Cardiac septum (tissue), 1 donor: ENCODE results near the gene RASL11A. TPM values are rescaled to one million over a fixed set of nuclear protein-coding genes. Genes with fewer than 3 reads are reported as not detected.
"Not testable (repeated sequence)": the region's sequence is repeated elsewhere in the genome, so short reads cannot be mapped to it uniquely, and the experiment has no call there.

Experiments used
- DNase-seq: peaks from one replicate; pipeline ENCODE4 v3.0.0-alpha.2; 2020; ENCODE audit warnings: low spot score
- intact Hi-C: fragments of 100-400 bp; cut with DNase I; formaldehyde crosslinking; loops from one replicate; pipeline ENCODE4 v1.14.0; 2022
- total RNA-seq: library from RNA; stranded (reverse); fragmentation: NEBNext Ultra II Directional; extraction: Animal tissue kit (Norgen Biotek cat#: 25700); gene quantifications from one replicate; pipeline ENCODE4 v1.2.1, GENCODE V29; 2021
- donor health status: DM: no; HTN: no; CAD: no.

Gene RASL11A
- total RNA-seq, 1 donor from 2014 or later: 4.7 TPM

GRCh38 chr13:27264181-27264580 lies 6.4 kb upstream of the RASL11A start:
- no peak for DNase-seq
- intact Hi-C loops: no loop called here

GRCh38 chr13:27264648-27265047 lies 6.0 kb upstream of the RASL11A start:
- no peak for DNase-seq
- intact Hi-C loops: no loop called here

GRCh38 chr13:27266917-27267316 lies 3.7 kb upstream of the RASL11A start:
- DNase-seq: no peak
- intact Hi-C loops: no loop called here

- DNase-seq: no peak
- intact Hi-C loops: no loop called here
Measured at GRCh38 chr13:27267596-27267995, 3.0 kb upstream of the RASL11A start.

GRCh38 chr13:27269114-27269665 lies 1.4 kb upstream of the RASL11A start:
- intact Hi-C loops: no loop called here
- no peak for DNase-seq

GRCh38 chr13:27271570-27272096 lies 1.0 kb downstream of the RASL11A start:
- intact Hi-C loops: loop anchor here (2.0 to 5.0 kb wide), 3 partner anchors 21 to 289 kb away; partner anchors contain the start of genes RPL21 and USP12
- no peak for DNase-seq

GRCh38 chr13:27273658-27274425 lies 3.2 kb downstream of the RASL11A start:
- no peak for DNase-seq
- intact Hi-C loops: loop anchor here (5.0 kb wide), 2 partner anchors 102 to 292 kb away; partner anchors contain the start of gene USP12

- intact Hi-C loops: loop anchor here (5.0 kb wide), 2 partner anchors 102 to 292 kb away; partner anchors contain the start of gene USP12
- no peak for DNase-seq
Measured at GRCh38 chr13:27274631-27275030, 4.0 kb downstream of the RASL11A start.

GRCh38 chr13:27276188-27276587 lies 5.6 kb downstream of the RASL11A start:
- intact Hi-C loops: no loop called here
- DNase-seq: no peak

- intact Hi-C loops: no loop called here
- no peak for DNase-seq
Measured at GRCh38 chr13:27279506-27279905, 8.9 kb downstream of the RASL11A start.

- intact Hi-C loops: loop anchor here (5.0 kb wide), 1 partner anchor 293 kb away; no protein-coding TSS in a partner anchor
- no peak for DNase-seq
Measured at GRCh38 chr13:27280009-27280656, 9.5 kb downstream of the RASL11A start.

- DNase-seq: no peak
- intact Hi-C loops: loop anchor here (5.0 kb wide), 1 partner anchor 294 kb away; no protein-coding TSS in a partner anchor
Measured at GRCh38 chr13:27280841-27281240, 10.2 kb downstream of the RASL11A start.

GRCh38 chr13:27281420-27281819 lies 10.8 kb downstream of the RASL11A start:
- intact Hi-C loops: loop anchor here (5.0 kb wide), 1 partner anchor 294 kb away; no protein-coding TSS in a partner anchor
- no peak for DNase-seq

- no peak for DNase-seq
- intact Hi-C loops: loop anchor here (5.0 kb wide), 1 partner anchor 297 kb away; no protein-coding TSS in a partner anchor
Measured at GRCh38 chr13:27283906-27284493, 13.4 kb downstream of the RASL11A start.

GRCh38 chr13:27288392-27288791 lies 17.8 kb downstream of the RASL11A start:
- intact Hi-C loops: no loop called here
- DNase-seq: no peak

GRCh38 chr13:27289011-27289665 lies 18.5 kb downstream of the RASL11A start:
- intact Hi-C loops: no loop called here

GRCh38 chr13:27290715-27291114 lies 20.1 kb downstream of the RASL11A start:
- intact Hi-C loops: no loop called here

More at GRCh38 chr13:27289011-27289665, 18.5 kb downstream of the RASL11A start:
- no peak for DNase-seq

GRCh38 chr13:27291967-27292366 lies 21.3 kb downstream of the RASL11A start:
- DNase-seq, intact Hi-C loops: not testable (repeated sequence)

More at GRCh38 chr13:27290715-27291114, 20.1 kb downstream of the RASL11A start:
- DNase-seq: no peak

- DNase-seq: no peak
- intact Hi-C loops: no loop called here
Measured at GRCh38 chr13:27293076-27293691, 22.6 kb downstream of the RASL11A start.
